NOMO-1 (cell line): ENCODE measurements around the gene LCN2.
"Not testable (repeated sequence)": the region's sequence is repeated elsewhere in the genome, so short reads cannot be mapped to it uniquely, and the experiment has no call there.

Experiments used
- DNase-seq, 2 experiments: peaks; one replicate each; lab custom pipeline; 2025; ENCODE audit not compliant: unreplicated experiment in 2 of 2; lab: John Stamatoyannopoulos, UW

Gene LCN2

GRCh38 chr9:128163523-128164306 lies 14.5 kb downstream of the LCN2 start:
- DNase-seq = no peak

- DNase-seq = no peak
Measured at GRCh38 chr9:128164307-128164885, 15.1 kb downstream of the LCN2 start.

GRCh38 chr9:128166169-128166568 lies 16.9 kb downstream of the LCN2 start:
- DNase-seq = no peak

- no peak for DNase-seq
Measured at GRCh38 chr9:128167209-128167608, 18.0 kb downstream of the LCN2 start.

GRCh38 chr9:128168731-128169308 lies 19.6 kb downstream of the LCN2 start:
- no peak for DNase-seq

- DNase-seq = no peak
Measured at GRCh38 chr9:128169492-128169891, 20.2 kb downstream of the LCN2 start.

GRCh38 chr9:128169925-128170324 lies 20.7 kb downstream of the LCN2 start:
- no peak for DNase-seq

- DNase-seq = no peak
Measured at GRCh38 chr9:128174062-128174461, 24.8 kb downstream of the LCN2 start.

GRCh38 chr9:128175102-128175563 lies 25.9 kb downstream of the LCN2 start:
- no peak for DNase-seq

GRCh38 chr9:128175726-128176125 lies 26.5 kb downstream of the LCN2 start:
- DNase-seq = no peak

GRCh38 chr9:128178806-128179431 lies 29.7 kb downstream of the LCN2 start:
- DNase-seq = no peak

- no peak for DNase-seq
Measured at GRCh38 chr9:128180001-128180400, 30.7 kb downstream of the LCN2 start.

- DNase-seq = no peak
Measured at GRCh38 chr9:128180447-128180846, 31.2 kb downstream of the LCN2 start.

- DNase-seq = not testable (repeated sequence)
Measured at GRCh38 chr9:128181480-128181879, 32.2 kb downstream of the LCN2 start.

- no peak for DNase-seq
Measured at GRCh38 chr9:128182893-128183588, 33.8 kb downstream of the LCN2 start.

GRCh38 chr9:128185979-128186965 lies 37.0 kb downstream of the LCN2 start:
- no peak for DNase-seq

GRCh38 chr9:128187361-128187760 lies 38.1 kb downstream of the LCN2 start:
- DNase-seq = no peak

GRCh38 chr9:128188209-128188608 lies 39.0 kb downstream of the LCN2 start:
- no peak for DNase-seq

GRCh38 chr9:128190013-128190412 lies 40.8 kb downstream of the LCN2 start:
- no peak for DNase-seq
